ENCODE data around the gene PDP2.

GRCh38 chr16:66880288-66881013 lies at the start of gene PDP2:
- no peak for TF ChIP-seq YY1 (IDR thresholded peaks at IDR 0.05; ENCODE audit: insufficient read depth, insufficient read length)
- no peak for TF ChIP-seq SUZ12 (IDR thresholded peaks at IDR 0.05; ENCODE audit: extremely low read depth, insufficient read depth, insufficient read length)
- TF ChIP-seq ZNF274 (IDR thresholded peaks at IDR 0.05; ENCODE audit: low read depth, low read length) = no peak

All from NT2/D1 (cell line).